HepG2 (cell line): ENCODE data around the gene TEF. TPM values are rescaled to one million over a fixed set of nuclear protein-coding genes. Genes with fewer than 3 reads are reported as not detected.

Experiments used
- AKAP8 ChIP-seq: sonication (generic); formaldehyde crosslinking; IDR thresholded peaks from 2 replicates; pipeline ENCODE4 v1.5.1; 2020; ENCODE audit warnings: mild to moderate bottlenecking, missing genetic modification reagents
- ATF3 ChIP-seq: sonication (generic); formaldehyde crosslinking; IDR thresholded peaks from 2 replicates; pipeline ENCODE4 v1.4.0; 2020; ENCODE audit warnings: missing genetic modification reagents
- ATF6 ChIP-seq: sonication (generic); formaldehyde crosslinking; conservative IDR thresholded peaks from 2 replicates; pipeline ENCODE4 v1.4.0; 2020; ENCODE audit warnings: missing genetic modification reagents
- DZIP1 ChIP-seq: sonication (generic); formaldehyde crosslinking; IDR thresholded peaks from 2 replicates; pipeline ENCODE4 v1.5.0; 2020; ENCODE audit warnings: mild to moderate bottlenecking, missing genetic modification reagents
- GLMP ChIP-seq: sonication (generic); formaldehyde crosslinking; IDR thresholded peaks from 2 replicates; pipeline ENCODE4 v1.9.0; 2021; ENCODE audit warnings: missing genetic modification reagents, mild to moderate bottlenecking, borderline replicate concordance
- HNRNPK ChIP-seq: fragments of 200-400 bp; formaldehyde crosslinking; IDR thresholded peaks from 2 replicates; pipeline ENCODE4 v1.6.1; 2018; ENCODE audit warnings: low read length, low read depth, moderate library complexity, mild to moderate bottlenecking; ENCODE audit not compliant: poor library complexity, severe bottlenecking
- KAT7 ChIP-seq: IDR thresholded peaks from 2 replicates; pipeline ENCODE4 v1.6.1; 2018; ENCODE audit warnings: borderline replicate concordance, missing compliant biosample characterization
- MTA1 ChIP-seq: sonication (generic); formaldehyde crosslinking; IDR thresholded peaks from 2 replicates; pipeline ENCODE4 v1.4.0; 2020; ENCODE audit warnings: missing genetic modification reagents, mild to moderate bottlenecking, borderline replicate concordance
- MYNN ChIP-seq: sonication (generic); formaldehyde crosslinking; IDR thresholded peaks from 2 replicates; pipeline ENCODE4 v1.4.0; 2020; ENCODE audit warnings: mild to moderate bottlenecking, low read depth, missing genetic modification reagents
- NBN ChIP-seq: fragments of 450-650 bp; conservative IDR thresholded peaks from 2 replicates; pipeline ENCODE4 v1.6.1; 2017
- PCBP2 ChIP-seq: fragments of 200-400 bp; formaldehyde crosslinking; optimal IDR thresholded peaks from 2 replicates; pipeline ENCODE3; 2018; ENCODE audit warnings: low read length, low read depth; ENCODE audit not compliant: poor library complexity, severe bottlenecking
- PLRG1 ChIP-seq: fragments of 450-650 bp; conservative IDR thresholded peaks from 2 replicates; pipeline ENCODE4 v1.6.1; 2016
- RBFOX2 ChIP-seq: fragments of 200-400 bp; formaldehyde crosslinking; IDR thresholded peaks from 2 replicates; pipeline ENCODE4 v1.6.1; 2017; ENCODE audit warnings: low read depth, mild to moderate bottlenecking, low read length
- SOX13 ChIP-seq, 3 experiments: fragments of 450-650 bp in 1 of 3; sonication (generic) in 1 of 3; formaldehyde crosslinking in 1 of 3; IDR thresholded peaks in 2 of 3; conservative IDR thresholded peaks in 1 of 3; 2 replicates each; pipeline versions ENCODE4 v1.5.0 to v1.6.1; 2016 to 2020; ENCODE audit warnings: antibody characterized with exemption in 1 of 3, mild to moderate bottlenecking in 1 of 3, missing compliant biosample characterization in 1 of 3, missing genetic modification reagents in 1 of 3, moderate library complexity in 1 of 3
- ZNF367 ChIP-seq: sonication (generic); formaldehyde crosslinking; IDR thresholded peaks from 2 replicates; pipeline ENCODE4 v1.4.0; 2020; ENCODE audit warnings: missing genetic modification reagents, borderline replicate concordance
- ZNF512 ChIP-seq: sonication (generic); formaldehyde crosslinking; IDR thresholded peaks from 2 replicates; pipeline ENCODE4 v1.4.0; 2020; ENCODE audit warnings: mild to moderate bottlenecking, missing genetic modification reagents
- ZNF576 ChIP-seq: sonication (generic); formaldehyde crosslinking; IDR thresholded peaks from 2 replicates; pipeline ENCODE4 v1.4.0; 2020; ENCODE audit warnings: mild to moderate bottlenecking, missing genetic modification reagents
- ZNF724P ChIP-seq: sonication (generic); formaldehyde crosslinking; IDR thresholded peaks from 2 replicates; pipeline ENCODE4 v1.8.0; 2022; ENCODE audit warnings: missing genetic modification reagents, borderline replicate concordance
- ZSCAN21 ChIP-seq: sonication (generic); formaldehyde crosslinking; IDR thresholded peaks from 2 replicates; pipeline ENCODE4 v1.8.0; 2022; ENCODE audit warnings: mild to moderate bottlenecking, missing genetic modification reagents, moderate library complexity, borderline replicate concordance
- polyA plus RNA-seq, 8 experiments: library from polyadenylated mRNA; depleted of rRNA in 3 of 8; stranded (reverse) in 7 of 8; unstranded in 1 of 8; fragments of >200 nt; fragmentation: Illumina TruSeq in 4 of 8; extraction: Trizol in 4 of 8; gene quantifications; 2 replicates each; pipeline versions ENCODE4 v1.2.1 to v1.2.3, GENCODE V29; 2011 to 2016; ENCODE audit warnings: low read depth in 4 of 8, missing spikeins in 1 of 8, mixed read lengths in 1 of 8; ENCODE audit not compliant: insufficient read depth in 1 of 8
- total RNA-seq, 5 experiments: library from RNA; depleted of rRNA; stranded (reverse); fragments of >200 nt; fragmentation: Illumina TruSeq; extraction: Trizol; gene quantifications; 2 replicates each; pipeline ENCODE4 v1.2.3, GENCODE V29; 2016; ENCODE audit warnings: low read depth in 1 of 5

TEF gene
- total and polyA plus RNA-seq, 2 of the 13 experiments (the other 11 are each of a cell fraction or from before 2014, with no cell fraction given), result 7.6 to 11.2 TPM

- TF ChIP-seq DZIP1 (CRISPR knock-in tag) (no peak), ZNF724P (CRISPR knock-in tag) (no peak), MTA1 (CRISPR knock-in tag) (peak; percentile 16; the same call in 1 of the 2 replicates), ZSCAN21 (peak; percentile 87; the same call in 1 of the 2 replicates), GLMP (CRISPR knock-in tag) (no peak), MYNN (no peak), AKAP8 (CRISPR knock-in tag) (peak; percentile 46; the same call in 1 of the 2 replicates), ZNF512 (CRISPR knock-in tag) (no peak), KAT7 (no peak), ATF3 (CRISPR knock-in tag) (no peak), ATF6 (CRISPR knock-in tag) (no peak), SOX13 (IDR thresholded peaks at IDR 0.05) (no peak), SOX13 (CRISPR knock-in tag; conservative IDR thresholded peaks at IDR 0.05 in 1 of 2, IDR thresholded peaks at IDR 0.05 in 1 of 2) (no peak), HNRNPK (no peak), ZNF576 (CRISPR knock-in tag) (no peak), PLRG1 (no peak), PCBP2 (no peak), RBFOX2 (no peak), NBN (no peak), ZNF367 (CRISPR knock-in tag) (no peak)
Observed at GRCh38 chr22:41403532-41404318, 22.0 kb downstream of the TEF start (continued).
